Thyroid gland (tissue), 4 donors: ENCODE results near the gene ISOC2.

ENCODE experiments used
- POLR2A ChIP-seq, 2 donors: fragments of 450-650 bp; IDR thresholded peaks; one replicate each; pipeline ENCODE4 v1.6.1; 2017; ENCODE audit warnings: antibody characterized with exemption in 2 of 2, mild to moderate bottlenecking in 2 of 2, moderate library complexity in 1 of 2
- TF ChIP-seq, protein P1 (sequence below), 6 experiments: fragments of 200-600 bp in 3 of 6; fragments of 450-650 bp in 3 of 6; sonication (generic) in 3 of 6; IDR thresholded peaks; one replicate each; pipeline ENCODE4 v1.5.1; 2016 to 2019; ENCODE audit warnings: antibody characterized with exemption in 6 of 6, mild to moderate bottlenecking in 2 of 6, inconsistent platforms in 1 of 6, moderate library complexity in 1 of 6

DNA sequence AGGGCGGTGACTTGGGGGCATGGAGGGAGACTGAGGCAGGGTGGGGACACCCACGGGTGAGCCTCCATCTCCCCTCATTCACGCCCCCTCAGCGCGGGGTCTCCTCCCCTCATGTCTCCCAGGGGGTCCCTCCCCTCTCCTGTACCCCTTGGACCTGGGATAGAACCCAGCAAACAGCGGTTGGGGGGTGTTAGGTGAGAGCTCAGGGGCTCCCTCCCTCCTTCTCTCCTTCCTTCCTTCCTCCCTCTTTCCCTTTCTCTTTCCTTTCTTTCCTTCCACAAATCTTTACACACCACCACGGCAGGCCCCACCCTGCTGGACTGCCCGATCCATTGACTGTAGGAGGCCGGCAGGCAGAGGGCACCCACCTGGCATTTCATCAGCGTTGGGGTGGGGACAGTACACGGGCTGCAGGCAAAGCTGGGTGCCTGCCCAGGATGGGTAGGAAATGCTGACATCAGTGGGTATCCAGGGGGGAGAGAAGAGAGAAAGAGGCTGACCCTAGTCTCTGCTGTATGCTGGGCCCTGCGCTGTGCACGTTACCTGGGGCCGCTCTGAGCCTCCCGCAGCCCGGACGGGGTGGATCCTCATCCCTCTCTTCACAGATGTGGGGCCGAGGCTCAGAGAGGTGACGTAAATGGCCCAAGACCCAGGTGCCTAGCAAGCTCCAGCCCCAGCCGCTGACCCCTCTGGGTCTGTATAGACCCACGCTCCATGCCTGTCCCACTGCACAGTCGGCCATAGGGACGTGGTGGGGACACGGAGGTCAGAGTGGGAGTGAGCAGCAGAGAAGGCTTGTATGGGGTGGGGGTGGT lies 30.3 kb upstream of the ISOC2 start:
- TF ChIP-seq, protein P1, sequence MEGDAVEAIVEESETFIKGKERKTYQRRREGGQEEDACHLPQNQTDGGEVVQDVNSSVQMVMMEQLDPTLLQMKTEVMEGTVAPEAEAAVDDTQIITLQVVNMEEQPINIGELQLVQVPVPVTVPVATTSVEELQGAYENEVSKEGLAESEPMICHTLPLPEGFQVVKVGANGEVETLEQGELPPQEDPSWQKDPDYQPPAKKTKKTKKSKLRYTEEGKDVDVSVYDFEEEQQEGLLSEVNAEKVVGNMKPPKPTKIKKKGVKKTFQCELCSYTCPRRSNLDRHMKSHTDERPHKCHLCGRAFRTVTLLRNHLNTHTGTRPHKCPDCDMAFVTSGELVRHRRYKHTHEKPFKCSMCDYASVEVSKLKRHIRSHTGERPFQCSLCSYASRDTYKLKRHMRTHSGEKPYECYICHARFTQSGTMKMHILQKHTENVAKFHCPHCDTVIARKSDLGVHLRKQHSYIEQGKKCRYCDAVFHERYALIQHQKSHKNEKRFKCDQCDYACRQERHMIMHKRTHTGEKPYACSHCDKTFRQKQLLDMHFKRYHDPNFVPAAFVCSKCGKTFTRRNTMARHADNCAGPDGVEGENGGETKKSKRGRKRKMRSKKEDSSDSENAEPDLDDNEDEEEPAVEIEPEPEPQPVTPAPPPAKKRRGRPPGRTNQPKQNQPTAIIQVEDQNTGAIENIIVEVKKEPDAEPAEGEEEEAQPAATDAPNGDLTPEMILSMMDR (IDR thresholded peaks at IDR 0.05), result no peak
- TF ChIP-seq POLR2A (IDR thresholded peaks at IDR 0.05), result no peak
